ENCODE data around the gene ARMC7. TPM values are rescaled to one million over a fixed set of nuclear protein-coding genes. Genes with fewer than 3 reads are reported as not detected.

ARMC7 gene
- total RNA-seq, 4 donors from 2014 or later: 3.5 to 10.3 (median 6.7) TPM

DNA sequence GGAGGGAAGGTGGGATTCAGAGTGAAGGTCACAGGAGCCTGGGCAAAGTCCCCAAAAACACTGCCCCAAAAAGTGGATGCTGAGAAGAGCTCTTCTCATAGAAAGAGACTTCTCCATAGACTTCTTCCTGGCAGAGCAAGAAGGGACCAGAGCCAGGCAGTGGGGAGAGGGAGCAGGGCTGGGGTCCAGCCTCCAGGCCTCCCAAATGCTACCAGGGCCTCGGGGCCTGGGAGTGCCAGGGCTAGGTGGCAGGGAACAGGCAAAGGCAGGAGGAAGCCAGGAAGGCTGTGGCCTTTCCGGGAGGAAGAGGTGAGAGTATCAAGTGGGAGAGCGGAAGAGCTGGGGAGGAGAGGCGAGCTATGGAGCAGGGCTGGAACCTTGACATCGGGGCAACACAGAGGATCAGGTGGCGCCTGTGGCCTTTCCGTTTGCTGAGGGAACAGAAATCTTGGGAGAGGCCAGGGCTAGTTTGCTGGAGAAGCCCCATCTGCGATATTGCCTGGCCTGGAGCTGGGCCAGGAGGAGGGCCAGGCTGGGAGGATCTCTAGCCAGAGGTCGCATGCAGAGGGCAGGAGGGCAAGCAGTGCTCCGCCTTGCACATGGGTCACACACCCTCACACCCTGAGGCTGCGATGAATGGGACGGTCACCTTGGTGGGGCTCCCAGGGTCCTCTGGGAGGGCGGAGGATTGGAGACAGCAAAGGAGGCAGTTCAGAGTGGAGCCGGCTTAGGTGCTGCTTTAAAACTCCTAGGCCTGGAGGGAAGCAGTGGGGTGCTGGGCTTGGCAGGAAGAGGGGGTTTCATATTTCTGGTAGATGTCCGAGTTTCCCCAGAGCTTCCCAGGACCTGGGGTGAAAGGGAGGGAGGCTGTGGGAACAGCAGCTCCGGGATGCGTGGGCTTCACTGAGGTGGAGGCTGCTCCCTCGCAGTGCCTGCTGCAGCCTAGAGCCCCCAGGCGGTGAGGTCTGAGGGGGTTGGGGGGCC lies 18.6 kb upstream of the ARMC7 start:
- no peaks in the 10 kb centered on the region for H3K9me3 ChIP-seq
- WGBS: 57% methylated on average over 17 of the region's 19 CpGs
- H3K4me1 ChIP-seq: peaks cover 38 to 55% (median 50%) of the 10 kb centered on the region in 4 donors
- intact Hi-C loops (cut with DNase I): no loop called here
- peaks cover 0 to 17% (median 0%) of the 10 kb centered on the region in 4 donors for H3K27me3 ChIP-seq
- TF ChIP-seq, protein P1, sequence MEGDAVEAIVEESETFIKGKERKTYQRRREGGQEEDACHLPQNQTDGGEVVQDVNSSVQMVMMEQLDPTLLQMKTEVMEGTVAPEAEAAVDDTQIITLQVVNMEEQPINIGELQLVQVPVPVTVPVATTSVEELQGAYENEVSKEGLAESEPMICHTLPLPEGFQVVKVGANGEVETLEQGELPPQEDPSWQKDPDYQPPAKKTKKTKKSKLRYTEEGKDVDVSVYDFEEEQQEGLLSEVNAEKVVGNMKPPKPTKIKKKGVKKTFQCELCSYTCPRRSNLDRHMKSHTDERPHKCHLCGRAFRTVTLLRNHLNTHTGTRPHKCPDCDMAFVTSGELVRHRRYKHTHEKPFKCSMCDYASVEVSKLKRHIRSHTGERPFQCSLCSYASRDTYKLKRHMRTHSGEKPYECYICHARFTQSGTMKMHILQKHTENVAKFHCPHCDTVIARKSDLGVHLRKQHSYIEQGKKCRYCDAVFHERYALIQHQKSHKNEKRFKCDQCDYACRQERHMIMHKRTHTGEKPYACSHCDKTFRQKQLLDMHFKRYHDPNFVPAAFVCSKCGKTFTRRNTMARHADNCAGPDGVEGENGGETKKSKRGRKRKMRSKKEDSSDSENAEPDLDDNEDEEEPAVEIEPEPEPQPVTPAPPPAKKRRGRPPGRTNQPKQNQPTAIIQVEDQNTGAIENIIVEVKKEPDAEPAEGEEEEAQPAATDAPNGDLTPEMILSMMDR (IDR thresholded peaks at IDR 0.05): no peak
- TF ChIP-seq POLR2A (IDR thresholded peaks at IDR 0.05; ENCODE audit: low read depth) (no peak), POLR2AphosphoS5 (IDR thresholded peaks at IDR 0.05) (no peak), EP300 (IDR thresholded peaks at IDR 0.05) (no peak)
- no peak overlapping the region for H3K4me3 ChIP-seq
- peak overlapping the region in 1 of 4 donors; percentile 48 for H3K27ac ChIP-seq (replicated peaks in 1 of 4)
- DNase-seq (ENCODE audit: extremely low spot score): no peak
- no peaks in the 10 kb centered on the region for H3K36me3 ChIP-seq

DNA sequence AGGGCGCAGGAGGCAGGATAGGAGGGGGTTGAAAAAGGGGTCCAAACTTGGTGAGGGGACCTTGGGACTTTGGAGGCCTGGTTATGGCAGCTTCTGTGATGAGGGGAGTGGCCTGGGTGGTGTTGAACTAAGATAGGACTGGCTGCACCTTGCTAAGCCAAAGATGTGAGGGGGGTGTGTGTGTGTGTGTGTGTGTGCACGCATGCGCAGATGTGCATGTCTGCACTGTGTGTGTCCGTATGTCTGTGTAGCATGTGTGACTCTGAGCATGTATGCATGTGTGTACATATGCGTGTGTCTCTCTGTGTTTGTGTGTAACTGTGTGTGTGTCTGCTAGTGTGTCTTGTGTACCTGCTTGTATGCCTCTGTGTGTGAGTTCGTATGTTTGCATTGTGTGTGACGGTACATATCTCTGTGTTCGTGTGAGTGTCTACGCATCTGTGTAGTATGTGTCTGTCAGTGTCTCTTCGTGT lies 17.9 kb upstream of the ARMC7 start:
- TF ChIP-seq EP300 (IDR thresholded peaks at IDR 0.05) (no peak), POLR2AphosphoS5 (IDR thresholded peaks at IDR 0.05) (no peak), POLR2A (IDR thresholded peaks at IDR 0.05; ENCODE audit: low read depth) (no peak)
- TF ChIP-seq, protein P1 (IDR thresholded peaks at IDR 0.05): no peak
- DNase-seq (ENCODE audit: extremely low spot score): no peak
- WGBS: 90% methylated on average over 8 of the region's 10 CpGs
- no peaks in the 10 kb centered on the region for H3K9me3 ChIP-seq
- no peak overlapping the region for H3K4me3 ChIP-seq
- intact Hi-C loops (cut with DNase I): no loop called here
- no peak overlapping the region for H3K27ac ChIP-seq (replicated peaks in 1 of 4)
- no peaks in the 10 kb centered on the region for H3K36me3 ChIP-seq
- peaks cover 0 to 15% (median 0%) of the 10 kb centered on the region in 4 donors for H3K27me3 ChIP-seq
- H3K4me1 ChIP-seq: peaks cover 39 to 57% (median 53%) of the 10 kb centered on the region in 4 donors

DNA sequence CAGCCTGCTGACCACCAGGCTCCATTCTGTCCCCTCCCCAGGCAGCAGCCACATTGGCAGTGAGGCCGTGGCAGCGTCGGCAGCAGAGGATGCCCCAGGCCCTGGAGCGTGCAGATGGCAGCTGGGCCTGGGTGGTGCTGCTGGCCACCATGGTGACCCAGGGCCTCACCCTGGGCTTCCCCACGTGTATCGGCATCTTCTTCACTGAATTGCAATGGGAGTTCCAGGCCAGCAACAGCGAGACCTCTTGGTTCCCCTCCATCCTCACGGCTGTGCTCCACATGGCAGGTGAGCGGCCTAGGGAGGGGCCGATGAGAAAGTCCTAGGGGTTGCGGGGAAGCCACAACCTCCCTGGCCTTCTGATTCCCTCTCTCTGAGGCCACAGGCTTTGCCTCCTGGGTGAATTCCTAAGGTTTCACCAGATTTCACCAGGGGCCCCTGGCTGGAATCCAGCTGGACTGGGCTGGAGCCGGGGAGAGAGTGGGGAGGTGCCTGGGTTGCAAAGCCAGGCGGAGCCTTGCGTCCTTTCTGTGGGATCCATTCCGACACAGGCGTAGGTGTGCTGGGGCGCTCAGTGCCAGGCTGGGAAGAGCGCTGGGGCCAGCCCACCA lies 16.1 kb upstream of the ARMC7 start:
- peak overlapping the region in 1 of 4 donors; percentile 0 for H3K27ac ChIP-seq (replicated peaks in 1 of 4)
- 96% methylated on average over 11 of the region's 18 CpGs for WGBS

DNA sequence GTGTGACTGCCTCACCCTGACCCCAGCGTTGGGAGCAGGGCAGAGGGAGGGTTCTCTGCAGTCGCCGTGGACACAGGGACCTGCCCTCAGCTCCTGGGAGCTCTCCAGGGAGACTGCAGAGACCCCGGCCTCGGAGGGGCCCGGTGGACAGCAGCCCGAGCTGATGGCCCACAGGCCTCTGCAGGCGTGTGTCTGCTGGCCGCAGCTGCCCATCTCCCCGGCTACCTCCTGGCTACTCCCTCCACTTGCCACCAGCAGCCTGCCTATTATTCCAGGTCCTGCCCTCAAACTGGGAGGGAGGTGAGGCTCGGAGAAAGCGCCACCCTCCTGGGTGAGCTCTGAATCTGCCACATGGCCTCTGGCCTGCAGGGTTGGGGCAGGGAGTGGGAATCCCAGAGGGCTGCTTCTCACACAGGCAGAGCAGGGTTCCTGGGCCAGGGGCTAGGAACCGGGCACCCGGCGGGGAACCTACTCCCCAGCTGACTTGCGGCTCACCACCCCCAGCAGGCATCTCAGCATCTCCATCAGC lies 14.8 kb upstream of the ARMC7 start:
- Histone ChIP-seq H3K4me1 (peaks cover 21 to 30% (median 28%) of the 10 kb centered on the region in 4 donors), H3K9me3 (no peaks in the 10 kb centered on the region), H3K36me3 (peaks cover 0 to 7% (median 3%) of the 10 kb centered on the region in 4 donors), H3K27ac (replicated peaks in 1 of 4) (no peak overlapping the region), H3K4me3 (no peak overlapping the region), H3K27me3 (no peaks in the 10 kb centered on the region)
- 100% methylated on average over 4 of the region's 16 CpGs for WGBS
- TF ChIP-seq POLR2AphosphoS5 (IDR thresholded peaks at IDR 0.05): no peak
- no peak for TF ChIP-seq POLR2A (IDR thresholded peaks at IDR 0.05; ENCODE audit: low read depth)
- TF ChIP-seq, protein P1 (IDR thresholded peaks at IDR 0.05): no peak
- TF ChIP-seq EP300 (IDR thresholded peaks at IDR 0.05): no peak
- intact Hi-C loops (cut with DNase I): no loop called here
- no peak for DNase-seq (ENCODE audit: extremely low spot score)

More for the DNA sequence above, 16.1 kb upstream of the ARMC7 start:
- Histone ChIP-seq H3K27me3 (no peaks in the 10 kb centered on the region), H3K36me3 (peaks cover 0 to 3% (median 0%) of the 10 kb centered on the region in 4 donors), H3K4me3 (no peak overlapping the region), H3K4me1 (peaks cover 27 to 39% (median 35%) of the 10 kb centered on the region in 4 donors), H3K9me3 (no peaks in the 10 kb centered on the region)
- DNase-seq (ENCODE audit: extremely low spot score): no peak
- TF ChIP-seq, protein P1 (IDR thresholded peaks at IDR 0.05): no peak
- TF ChIP-seq POLR2AphosphoS5 (IDR thresholded peaks at IDR 0.05) (no peak), EP300 (IDR thresholded peaks at IDR 0.05) (no peak), POLR2A (IDR thresholded peaks at IDR 0.05; ENCODE audit: low read depth) (no peak)
- intact Hi-C loops (cut with DNase I): no loop called here

All from esophagus muscularis mucosa (tissue), 4 donors.